T1000 (cell line): ENCODE measurements around the gene SLC25A13.
"Not testable (repeated sequence)": the region's sequence is repeated elsewhere in the genome, so short reads cannot be mapped to it uniquely, and the experiment has no call there.

Experiments used
- DNase-seq: peaks from one replicate; lab custom pipeline; 2025; ENCODE audit warnings: mixed read lengths; lab: John Stamatoyannopoulos, UW

SLC25A13 gene

DNA sequence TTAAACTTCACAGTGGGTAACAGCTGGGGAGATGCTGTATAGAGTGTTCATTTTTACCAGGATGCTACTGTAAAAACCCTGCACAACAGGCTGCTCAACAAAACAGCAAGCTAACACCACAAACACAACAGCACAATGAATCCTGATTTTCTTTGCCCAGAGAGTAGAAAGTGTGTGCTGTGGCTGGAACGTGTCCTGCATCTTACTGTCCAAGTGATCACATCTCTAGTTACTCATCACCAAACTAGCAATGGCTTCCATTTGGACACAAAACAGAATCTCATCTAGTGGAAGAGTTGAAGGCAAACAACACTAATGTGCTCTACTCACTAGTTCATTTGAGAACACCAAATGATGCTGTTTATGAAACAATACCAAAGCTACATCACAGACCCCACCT is 121.2 kb downstream of the SLC25A13 start:
- no peak for DNase-seq

GRCh38 chr7:96199421-96199820 is 122.5 kb downstream of the SLC25A13 start:
- DNase-seq, result no peak

DNA sequence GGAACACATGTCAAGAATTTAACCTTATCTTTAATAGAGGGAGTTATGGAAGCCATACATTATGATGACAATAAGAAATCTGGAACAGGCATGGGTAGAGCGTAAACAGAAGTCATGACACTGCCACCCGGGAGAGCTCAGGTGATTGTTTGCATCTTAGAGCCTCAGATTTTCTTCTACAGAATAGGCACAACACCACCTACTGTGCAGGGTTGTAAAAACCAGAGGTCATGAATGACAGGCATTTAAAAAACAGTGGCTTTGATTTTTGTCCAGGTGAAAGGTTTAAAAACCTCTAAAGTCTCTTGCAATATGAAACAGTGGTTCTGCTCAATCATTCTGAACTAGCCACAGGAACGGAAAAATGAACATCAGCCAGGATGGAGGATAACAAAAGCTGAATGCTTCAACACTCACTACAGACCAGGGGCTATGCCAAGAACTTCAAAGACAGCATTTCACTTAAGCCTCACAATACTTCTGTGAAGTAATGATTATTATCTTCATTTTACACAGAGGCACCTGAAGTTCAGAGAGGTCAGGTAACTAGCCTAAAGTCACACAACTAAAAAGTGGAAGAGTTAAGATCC is 123.8 kb downstream of the SLC25A13 start:
- DNase-seq, result no peak

GRCh38 chr7:96196676-96197075 is 125.2 kb downstream of the SLC25A13 start:
- no peak for DNase-seq

GRCh38 chr7:96189129-96189820 is 132.6 kb downstream of the SLC25A13 start:
- DNase-seq, result no peak

DNA sequence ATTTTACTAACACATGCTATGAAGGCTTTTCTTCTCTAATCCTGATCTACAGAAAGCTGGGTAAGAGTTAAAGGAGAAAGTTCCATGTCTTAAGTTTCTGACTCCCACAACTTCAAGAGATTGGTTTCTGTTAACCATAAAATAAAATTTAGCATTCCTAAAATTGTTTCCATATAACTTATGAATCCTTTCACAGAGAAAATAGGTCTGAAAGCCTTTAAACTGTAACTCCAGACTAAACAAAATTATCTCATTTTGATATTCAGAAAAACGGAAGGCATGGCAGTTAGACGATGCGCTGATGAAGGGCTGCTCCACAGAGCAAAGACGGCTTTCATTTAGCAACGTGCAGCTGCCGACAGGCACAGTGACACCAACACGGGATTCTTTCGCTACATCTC is 133.3 kb downstream of the SLC25A13 start:
- no peak for DNase-seq

GRCh38 chr7:96188174-96188581 is 133.7 kb downstream of the SLC25A13 start:
- DNase-seq, result no peak

- DNase-seq, result no peak
Measured at GRCh38 chr7:96187735-96188134, 134.2 kb downstream of the SLC25A13 start.

- no peak for DNase-seq
Measured at GRCh38 chr7:96184783-96185182, 137.1 kb downstream of the SLC25A13 start.

DNA sequence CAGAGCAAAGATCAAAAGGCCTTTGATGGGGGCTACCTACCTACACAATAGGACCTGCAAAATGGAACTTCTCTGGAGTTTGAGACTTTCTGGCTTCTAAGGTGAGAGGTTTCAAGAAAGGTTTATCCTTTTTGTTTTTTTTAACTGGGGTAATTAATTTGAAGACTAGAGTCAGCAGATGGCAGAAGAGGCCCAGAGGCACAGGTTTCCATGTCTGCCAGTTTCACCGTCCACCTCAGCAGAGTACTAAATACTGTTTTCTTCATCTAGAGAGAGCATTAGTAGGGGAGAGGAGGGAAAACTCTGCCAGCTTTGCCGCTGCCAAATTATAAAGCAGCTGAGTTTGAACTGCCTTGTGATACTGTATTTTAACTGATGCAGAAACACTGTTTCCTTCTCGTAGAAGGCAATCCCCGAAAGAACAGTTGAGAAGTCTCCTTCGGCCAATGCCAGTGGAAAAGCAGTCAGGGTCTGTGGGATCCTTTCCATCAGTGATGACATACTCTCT is 138.7 kb downstream of the SLC25A13 start:
- DNase-seq, result no peak

GRCh38 chr7:96182424-96183158 is 139.3 kb downstream of the SLC25A13 start:
- no peak for DNase-seq

DNA sequence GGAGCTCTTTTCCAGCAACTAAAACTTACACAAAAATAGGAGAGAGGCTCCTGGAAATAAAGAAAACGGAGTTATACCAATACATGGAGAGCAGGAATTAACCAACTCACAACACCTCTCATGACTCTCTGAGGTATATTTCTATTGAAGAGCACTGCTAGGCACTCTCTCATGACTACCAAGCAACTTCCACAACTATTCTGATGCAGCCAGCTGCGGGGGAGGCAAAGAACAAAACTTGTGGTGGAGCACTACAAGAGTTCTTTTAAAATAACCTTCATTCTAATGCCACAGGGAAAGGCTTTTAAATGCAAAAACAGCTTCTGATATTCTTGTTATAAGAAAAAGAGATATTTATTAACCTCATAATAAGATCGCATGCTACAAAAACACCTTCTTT is 140.7 kb downstream of the SLC25A13 start:
- no peak for DNase-seq

- DNase-seq, result no peak
Measured at GRCh38 chr7:96179837-96180236, 142.1 kb downstream of the SLC25A13 start.

- no peak for DNase-seq
Measured at GRCh38 chr7:96179341-96179740, 142.6 kb downstream of the SLC25A13 start.

DNA sequence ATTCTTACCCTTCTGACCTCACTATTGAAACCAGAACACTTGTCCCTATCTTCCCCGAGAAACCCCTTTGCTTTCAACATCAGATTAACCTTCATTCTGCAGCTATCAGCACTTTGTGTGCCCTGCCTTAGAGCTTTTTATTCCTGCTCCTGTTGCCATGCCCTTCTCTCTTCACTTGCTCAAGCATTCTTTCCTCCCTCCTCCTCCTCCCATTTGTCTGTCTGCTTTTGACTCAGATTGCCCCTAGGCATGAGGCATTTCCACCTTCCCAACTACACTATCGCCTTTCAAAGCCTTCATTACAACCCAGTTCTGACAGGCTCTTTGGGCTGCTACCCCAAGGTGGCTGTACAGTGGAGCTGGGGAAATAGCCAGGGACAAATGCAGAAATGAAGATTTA is 143.3 kb downstream of the SLC25A13 start:
- no peak for DNase-seq

DNA sequence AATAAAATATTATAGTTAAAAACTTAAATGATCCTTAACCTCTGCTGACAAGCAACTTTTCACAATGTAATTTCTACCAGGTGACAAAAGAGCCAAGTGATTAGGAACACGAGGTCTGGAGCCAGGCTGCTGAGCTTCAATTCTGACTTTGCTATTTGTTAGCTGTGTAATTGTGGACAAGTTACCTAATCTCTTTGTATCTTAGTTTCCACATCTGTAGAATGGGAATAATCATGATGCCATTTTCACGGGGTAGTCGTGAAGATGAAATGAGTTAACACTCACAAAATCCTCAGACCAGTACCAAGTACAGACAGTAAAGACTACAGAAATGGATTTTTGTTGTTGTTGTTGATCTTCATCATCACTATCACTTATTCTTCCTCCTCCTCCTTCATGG is 144.5 kb downstream of the SLC25A13 start:
- no peak for DNase-seq

DNA sequence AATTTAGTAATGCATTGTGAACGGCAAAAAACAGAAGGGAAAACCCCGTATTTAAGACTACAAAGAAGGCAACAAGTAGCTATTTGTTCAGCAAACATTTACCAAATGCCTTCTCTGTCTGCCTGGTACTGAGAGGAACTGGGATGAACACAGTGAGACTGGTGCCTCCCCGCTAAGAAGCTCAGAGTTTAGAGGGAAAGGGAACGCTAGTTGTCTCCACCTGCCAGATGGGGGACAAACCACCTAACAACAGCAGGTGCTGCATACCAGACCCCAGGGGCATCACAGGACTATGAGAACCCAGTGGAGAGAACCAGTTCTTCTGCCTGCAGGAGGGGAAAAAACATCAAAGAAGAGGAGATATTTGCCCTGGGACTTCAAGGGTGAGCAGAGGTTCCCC is 147.1 kb downstream of the SLC25A13 start:
- DNase-seq, result no peak

DNA sequence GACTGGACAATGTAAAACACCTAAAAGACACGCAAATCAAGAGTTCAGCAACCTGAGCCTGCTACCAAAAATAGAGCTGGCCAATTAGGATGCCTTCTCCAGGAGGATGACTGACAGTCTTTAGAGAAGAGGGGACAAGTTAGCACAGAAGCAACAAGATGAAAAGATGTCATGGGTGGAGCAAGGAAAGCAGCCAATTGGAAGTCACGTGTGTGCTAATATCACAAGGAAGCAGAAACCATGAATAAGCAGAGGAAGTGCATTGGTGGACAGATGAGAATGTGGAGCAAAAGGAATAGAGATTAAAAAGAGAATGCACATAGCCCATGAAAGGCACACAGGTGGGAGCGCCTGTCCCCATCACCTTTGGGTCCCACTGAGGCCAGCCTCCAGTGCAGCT is 148.1 kb downstream of the SLC25A13 start:
- no peak for DNase-seq

DNA sequence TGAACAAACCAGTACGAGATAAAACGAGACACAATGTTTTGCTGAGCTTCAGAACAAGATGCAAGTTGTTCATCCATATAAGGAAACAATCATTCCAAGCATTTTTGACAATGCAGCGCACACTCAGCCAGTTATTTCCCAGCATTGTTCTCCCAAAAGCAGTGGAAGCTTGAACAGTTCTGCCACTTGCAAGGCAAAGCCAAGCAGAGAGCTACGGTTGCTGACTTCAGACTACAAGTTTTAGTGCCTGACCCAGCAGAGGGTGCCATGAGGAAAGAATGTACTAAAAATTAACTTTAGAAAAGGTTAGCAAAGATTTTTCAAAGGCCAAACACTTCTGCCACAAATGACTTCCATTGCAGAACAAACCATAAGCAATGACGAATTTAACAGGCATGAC is 152.5 kb downstream of the SLC25A13 start:
- no peak for DNase-seq

GRCh38 chr7:96167424-96167823 is 154.5 kb downstream of the SLC25A13 start:
- no peak for DNase-seq

GRCh38 chr7:96161897-96162296 is 160.0 kb downstream of the SLC25A13 start:
- DNase-seq, result no peak

DNA sequence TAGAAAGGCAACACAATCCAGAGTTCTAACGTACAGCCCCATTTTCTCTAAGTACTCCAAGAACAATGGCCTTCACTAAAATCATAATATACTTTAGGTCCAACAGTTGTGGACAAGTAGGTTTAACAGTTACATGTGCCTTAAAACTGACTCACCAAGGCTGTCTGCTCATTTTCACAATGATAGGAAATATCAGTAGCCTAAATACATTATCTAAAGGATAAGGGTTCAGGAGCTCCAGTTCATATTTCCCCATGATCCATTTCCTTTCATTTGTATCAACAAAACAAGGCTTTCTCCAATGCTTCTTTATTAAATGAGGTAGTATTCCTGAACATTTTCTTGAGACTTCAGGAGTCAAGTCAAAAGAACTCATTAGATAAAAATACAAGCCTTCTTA is 164.0 kb downstream of the SLC25A13 start:
- no peak for DNase-seq

GRCh38 chr7:96154506-96154905 is 167.4 kb downstream of the SLC25A13 start:
- DNase-seq, result not testable (repeated sequence)
